ENCODE results near the gene TSR1. TPM values are rescaled to one million over a fixed set of nuclear protein-coding genes. Genes with fewer than 3 reads are reported as not detected.
"Not testable (repeated sequence)": the region's sequence is repeated elsewhere in the genome, so short reads cannot be mapped to it uniquely, and the experiment has no call there.

The TSR1 gene
- total RNA-seq, 1 donor from 2014 or later: 50.5 TPM

DNA sequence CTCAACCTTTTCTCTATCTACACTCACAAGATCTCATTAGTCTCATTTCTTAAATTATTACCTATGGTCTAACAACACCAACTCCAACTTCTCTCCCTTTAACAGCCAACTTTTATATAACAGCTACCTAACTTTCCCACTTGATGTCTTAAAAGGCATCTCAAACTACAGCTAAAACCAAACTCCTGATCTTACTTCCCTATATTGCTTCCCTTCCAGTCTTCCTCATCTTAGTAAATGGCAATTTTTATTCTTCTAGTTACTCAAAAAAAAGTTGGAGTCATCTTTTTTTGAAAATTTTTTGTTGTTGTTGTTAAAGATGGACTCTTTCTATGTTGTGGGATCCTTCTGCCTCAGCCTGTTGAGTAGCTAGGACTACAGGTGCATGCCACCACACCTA, 17.2 kb downstream of the TSR1 start:
- no peak overlapping the region for H3K4me3 Mint-ChIP-seq
- TF ChIP-seq, protein P1, sequence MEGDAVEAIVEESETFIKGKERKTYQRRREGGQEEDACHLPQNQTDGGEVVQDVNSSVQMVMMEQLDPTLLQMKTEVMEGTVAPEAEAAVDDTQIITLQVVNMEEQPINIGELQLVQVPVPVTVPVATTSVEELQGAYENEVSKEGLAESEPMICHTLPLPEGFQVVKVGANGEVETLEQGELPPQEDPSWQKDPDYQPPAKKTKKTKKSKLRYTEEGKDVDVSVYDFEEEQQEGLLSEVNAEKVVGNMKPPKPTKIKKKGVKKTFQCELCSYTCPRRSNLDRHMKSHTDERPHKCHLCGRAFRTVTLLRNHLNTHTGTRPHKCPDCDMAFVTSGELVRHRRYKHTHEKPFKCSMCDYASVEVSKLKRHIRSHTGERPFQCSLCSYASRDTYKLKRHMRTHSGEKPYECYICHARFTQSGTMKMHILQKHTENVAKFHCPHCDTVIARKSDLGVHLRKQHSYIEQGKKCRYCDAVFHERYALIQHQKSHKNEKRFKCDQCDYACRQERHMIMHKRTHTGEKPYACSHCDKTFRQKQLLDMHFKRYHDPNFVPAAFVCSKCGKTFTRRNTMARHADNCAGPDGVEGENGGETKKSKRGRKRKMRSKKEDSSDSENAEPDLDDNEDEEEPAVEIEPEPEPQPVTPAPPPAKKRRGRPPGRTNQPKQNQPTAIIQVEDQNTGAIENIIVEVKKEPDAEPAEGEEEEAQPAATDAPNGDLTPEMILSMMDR (conservative IDR thresholded peaks at IDR 0.05): no peak
- H3K27me3 Mint-ChIP-seq (ENCODE audit: low read depth): no peaks in the 10 kb centered on the region
- H3K36me3 Mint-ChIP-seq (ENCODE audit: low read depth): peaks cover 17% of the 10 kb centered on the region
- DNase-seq (ENCODE audit: low read depth, low spot score): no peak
- no peak overlapping the region for H3K27ac Mint-ChIP-seq (ENCODE audit: unreplicated experiment)
- H3K9me3 Mint-ChIP-seq: no peaks in the 10 kb centered on the region
- H3K4me1 Mint-ChIP-seq: no peaks in the 10 kb centered on the region

DNA sequence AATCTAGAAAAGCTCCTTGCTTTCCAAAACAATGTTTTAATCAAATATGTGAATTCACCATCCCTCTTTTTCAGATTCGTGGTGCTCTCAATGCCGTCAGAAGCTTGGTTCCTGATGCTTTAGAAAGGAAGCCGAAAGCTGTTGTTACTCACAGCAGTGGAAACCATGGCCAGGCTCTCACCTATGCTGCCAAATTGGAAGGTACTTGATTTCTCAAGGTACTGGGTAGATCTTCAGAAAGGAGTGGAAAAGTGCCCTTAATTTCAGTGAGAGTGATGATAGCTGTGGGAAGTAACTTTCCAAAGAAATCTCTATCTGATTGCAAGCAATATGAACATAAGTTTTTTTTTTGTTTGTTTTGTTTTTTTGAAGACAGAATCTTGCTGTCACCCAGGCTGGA, 18.5 kb downstream of the TSR1 start:
- H3K4me1 Mint-ChIP-seq: no peaks in the 10 kb centered on the region
- no peak overlapping the region for H3K4me3 Mint-ChIP-seq
- H3K27me3 Mint-ChIP-seq (ENCODE audit: low read depth): no peaks in the 10 kb centered on the region
- no peak for DNase-seq (ENCODE audit: low read depth, low spot score)
- TF ChIP-seq, protein P1 (conservative IDR thresholded peaks at IDR 0.05): no peak
- no peaks in the 10 kb centered on the region for H3K9me3 Mint-ChIP-seq
- H3K27ac Mint-ChIP-seq (ENCODE audit: unreplicated experiment): no peak overlapping the region
- H3K36me3 Mint-ChIP-seq (ENCODE audit: low read depth): peaks cover 8% of the 10 kb centered on the region

DNA sequence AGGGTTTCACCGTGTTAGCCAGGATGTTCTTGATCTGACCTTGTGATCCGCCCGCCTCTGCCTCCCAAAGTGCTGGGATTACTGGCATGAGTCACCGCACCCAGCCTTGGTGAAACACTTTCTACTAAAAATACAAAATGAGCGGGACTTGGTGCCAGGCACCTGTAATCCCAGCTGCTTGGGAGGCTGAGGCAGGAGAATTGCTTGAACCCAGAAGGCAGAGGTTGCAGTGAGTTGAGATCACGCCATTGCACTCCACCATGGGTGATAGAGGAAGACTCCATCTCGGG, 19.4 kb downstream of the TSR1 start:
- H3K4me3 Mint-ChIP-seq; H3K36me3 Mint-ChIP-seq (ENCODE audit: low read depth); DNase-seq (ENCODE audit: low read depth, low spot score); H3K9me3 Mint-ChIP-seq; H3K27me3 Mint-ChIP-seq (ENCODE audit: low read depth); H3K27ac Mint-ChIP-seq (ENCODE audit: unreplicated experiment); H3K4me1 Mint-ChIP-seq: not testable (repeated sequence)

DNA sequence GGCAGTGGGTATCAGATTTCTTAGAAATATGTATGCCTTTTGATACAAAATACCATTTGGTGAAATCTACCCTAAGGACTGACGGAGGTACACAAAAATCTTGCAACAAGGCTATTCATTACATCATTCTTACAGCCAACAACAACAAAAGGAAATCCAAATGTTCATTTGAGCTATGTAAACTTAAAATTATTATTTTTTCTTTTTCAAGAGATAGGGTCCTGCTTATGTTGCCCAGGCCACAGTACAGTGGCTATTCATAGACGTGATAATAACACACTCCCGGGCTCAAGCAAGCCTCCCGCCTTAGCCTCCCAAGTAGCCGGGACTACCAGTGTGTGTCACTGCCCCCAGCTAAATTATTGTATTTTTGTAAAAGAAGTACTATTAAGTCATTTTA, 23.5 kb downstream of the TSR1 start:
- TF ChIP-seq, protein P1 (conservative IDR thresholded peaks at IDR 0.05): no peak
- H3K4me1 Mint-ChIP-seq: peaks cover 5% of the 10 kb centered on the region
- DNase-seq (ENCODE audit: low read depth, low spot score): no peak
- H3K36me3 Mint-ChIP-seq (ENCODE audit: low read depth): no peaks in the 10 kb centered on the region
- H3K27me3 Mint-ChIP-seq (ENCODE audit: low read depth): no peaks in the 10 kb centered on the region
- no peak overlapping the region for H3K4me3 Mint-ChIP-seq
- no peak overlapping the region for H3K27ac Mint-ChIP-seq (ENCODE audit: unreplicated experiment)
- no peaks in the 10 kb centered on the region for H3K9me3 Mint-ChIP-seq

DNA sequence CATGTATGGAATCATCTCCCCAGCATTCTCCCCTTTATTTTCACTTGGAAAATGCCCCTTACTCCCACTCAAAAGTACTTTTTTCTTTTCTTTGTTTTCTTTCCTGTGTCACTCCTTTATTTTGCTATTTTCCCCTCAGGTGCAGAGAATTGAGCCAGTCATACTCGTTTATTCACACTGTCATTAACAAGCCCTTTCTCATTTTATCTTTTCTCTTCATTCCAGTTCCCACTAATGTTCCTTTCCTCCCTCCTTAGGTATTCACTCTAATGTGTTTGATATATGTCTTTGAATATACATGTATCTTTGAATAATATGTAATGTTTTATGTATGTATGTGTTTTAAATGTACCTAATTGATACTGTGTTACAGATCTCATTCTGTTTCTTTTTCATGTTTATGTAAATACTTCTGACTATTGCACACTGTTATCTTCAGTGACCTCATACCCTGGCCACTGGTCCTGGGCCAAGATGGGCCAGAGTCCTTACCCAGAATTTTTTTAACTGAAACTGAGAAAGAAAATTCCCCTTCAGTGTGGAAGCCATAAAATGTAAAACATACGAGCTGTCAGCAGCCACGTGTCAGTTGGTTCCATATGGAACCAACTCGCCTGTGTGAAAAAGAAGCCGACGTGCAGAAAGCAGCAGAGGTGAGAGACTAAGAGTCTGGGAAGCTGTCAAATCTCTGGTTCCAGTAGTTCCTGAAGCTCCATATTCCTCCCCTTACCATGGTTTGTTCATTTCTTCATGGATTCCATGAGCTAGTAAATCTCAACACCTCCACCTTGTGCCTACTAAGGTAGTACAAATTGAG, 26.7 kb downstream of the TSR1 start:
- no peak overlapping the region for H3K4me3 Mint-ChIP-seq
- no peaks in the 10 kb centered on the region for H3K9me3 Mint-ChIP-seq
- no peak overlapping the region for H3K27ac Mint-ChIP-seq (ENCODE audit: unreplicated experiment)
- no peak for DNase-seq (ENCODE audit: low read depth, low spot score)
- TF ChIP-seq, protein P1 (conservative IDR thresholded peaks at IDR 0.05): no peak
- no peaks in the 10 kb centered on the region for H3K27me3 Mint-ChIP-seq (ENCODE audit: low read depth)
- H3K4me1 Mint-ChIP-seq: peaks cover 17% of the 10 kb centered on the region
- H3K36me3 Mint-ChIP-seq (ENCODE audit: low read depth): peaks cover 5% of the 10 kb centered on the region

DNA sequence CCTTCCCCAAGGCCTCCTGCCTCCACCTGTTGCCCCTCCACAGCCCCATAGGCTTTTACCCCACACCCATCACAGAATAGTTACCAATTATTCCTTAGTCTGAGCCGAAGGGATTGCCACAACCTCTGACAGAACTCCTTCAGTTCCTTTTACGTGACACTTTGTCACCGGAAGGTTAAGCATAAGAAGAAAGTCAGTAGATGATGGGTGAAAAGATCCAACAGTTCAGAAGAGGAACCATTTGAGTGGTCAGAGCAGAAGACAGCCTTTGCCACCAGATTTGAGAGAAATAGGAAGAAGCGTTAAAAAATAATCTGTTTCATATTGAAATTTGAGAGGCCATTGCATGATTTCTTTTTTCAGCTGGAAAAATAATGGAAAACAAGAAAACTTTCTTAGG, 31.3 kb downstream of the TSR1 start:
- TF ChIP-seq, protein P1 (conservative IDR thresholded peaks at IDR 0.05): no peak
- Mint-ChIP-seq H3K4me3 (peak overlapping the region; percentile 86), H3K27me3 (ENCODE audit: low read depth) (no peaks in the 10 kb centered on the region), H3K36me3 (ENCODE audit: low read depth) (peaks cover 11% of the 10 kb centered on the region), H3K27ac (ENCODE audit: unreplicated experiment) (peak overlapping the region; percentile 30), H3K9me3 (no peaks in the 10 kb centered on the region), H3K4me1 (peaks cover 44% of the 10 kb centered on the region)
- DNase-seq (ENCODE audit: low read depth, low spot score): no peak
